ENCODE data around the gene FABP2.
"Not testable (repeated sequence)": the region's sequence is repeated elsewhere in the genome, so short reads cannot be mapped to it uniquely, and the experiment has no call there.

FABP2 gene

GRCh38 chr4:119362413-119362812 is 40.5 kb upstream of the FABP2 start:
- not testable (repeated sequence) for H3K4me1 ChIP-seq (ENCODE audit: insufficient read depth, low read length, poor library complexity, severe bottlenecking); H3K9ac ChIP-seq (ENCODE audit: low read depth, low read length, poor library complexity, severe bottlenecking); H3K4me2 ChIP-seq (ENCODE audit: low read depth, low read length, poor library complexity, severe bottlenecking); H3F3A ChIP-seq (ENCODE audit: low read depth); H3K36me3 ChIP-seq (ENCODE audit: insufficient read depth, low read length); H3K27me3 ChIP-seq (ENCODE audit: insufficient read depth, low read length, poor library complexity, severe bottlenecking); H3K9me2 ChIP-seq (replicated peaks; ENCODE audit: low read depth, low read length); H3K79me2 ChIP-seq (ENCODE audit: insufficient read depth, low read length); H3K9me3 ChIP-seq (ENCODE audit: insufficient read depth, low read depth, low read length); H4K20me1 ChIP-seq (ENCODE audit: insufficient read depth, low read length, poor library complexity, severe bottlenecking); H3K4me3 ChIP-seq (ENCODE audit: low read length, poor library complexity, severe bottlenecking); H2AFZ ChIP-seq (ENCODE audit: low read length)

- H3K9me2 ChIP-seq (replicated peaks; ENCODE audit: low read depth, low read length); H3F3A ChIP-seq (ENCODE audit: low read depth); H3K4me2 ChIP-seq (ENCODE audit: low read depth, low read length, poor library complexity, severe bottlenecking); H3K4me3 ChIP-seq (ENCODE audit: low read length, poor library complexity, severe bottlenecking); H3K27me3 ChIP-seq (ENCODE audit: insufficient read depth, low read length, poor library complexity, severe bottlenecking); H3K9me3 ChIP-seq (ENCODE audit: insufficient read depth, low read depth, low read length); H3K4me1 ChIP-seq (ENCODE audit: insufficient read depth, low read length, poor library complexity, severe bottlenecking); H4K20me1 ChIP-seq (ENCODE audit: insufficient read depth, low read length, poor library complexity, severe bottlenecking); H3K9ac ChIP-seq (ENCODE audit: low read depth, low read length, poor library complexity, severe bottlenecking); H2AFZ ChIP-seq (ENCODE audit: low read length); H3K79me2 ChIP-seq (ENCODE audit: insufficient read depth, low read length); H3K36me3 ChIP-seq (ENCODE audit: insufficient read depth, low read length): not testable (repeated sequence)
These were observed 37.9 kb upstream of the FABP2 start for GRCh38 chr4:119359873-119360272.

GRCh38 chr4:119356796-119357195 is 34.9 kb upstream of the FABP2 start:
- H3K27me3 ChIP-seq (ENCODE audit: insufficient read depth, low read length, poor library complexity, severe bottlenecking); H3K36me3 ChIP-seq (ENCODE audit: insufficient read depth, low read length); H3K9me3 ChIP-seq (ENCODE audit: insufficient read depth, low read depth, low read length); H3K9me2 ChIP-seq (replicated peaks; ENCODE audit: low read depth, low read length); H4K20me1 ChIP-seq (ENCODE audit: insufficient read depth, low read length, poor library complexity, severe bottlenecking); H3K4me3 ChIP-seq (ENCODE audit: low read length, poor library complexity, severe bottlenecking); H3F3A ChIP-seq (ENCODE audit: low read depth); H3K79me2 ChIP-seq (ENCODE audit: insufficient read depth, low read length); H3K4me1 ChIP-seq (ENCODE audit: insufficient read depth, low read length, poor library complexity, severe bottlenecking); H2AFZ ChIP-seq (ENCODE audit: low read length); H3K9ac ChIP-seq (ENCODE audit: low read depth, low read length, poor library complexity, severe bottlenecking); H3K4me2 ChIP-seq (ENCODE audit: low read depth, low read length, poor library complexity, severe bottlenecking): not testable (repeated sequence)

- H3K36me3 ChIP-seq (ENCODE audit: insufficient read depth, low read length); H4K20me1 ChIP-seq (ENCODE audit: insufficient read depth, low read length, poor library complexity, severe bottlenecking); H3F3A ChIP-seq (ENCODE audit: low read depth); H3K9me3 ChIP-seq (ENCODE audit: insufficient read depth, low read depth, low read length); H3K27me3 ChIP-seq (ENCODE audit: insufficient read depth, low read length, poor library complexity, severe bottlenecking); H2AFZ ChIP-seq (ENCODE audit: low read length); H3K4me2 ChIP-seq (ENCODE audit: low read depth, low read length, poor library complexity, severe bottlenecking); H3K79me2 ChIP-seq (ENCODE audit: insufficient read depth, low read length); H3K4me3 ChIP-seq (ENCODE audit: low read length, poor library complexity, severe bottlenecking); H3K9ac ChIP-seq (ENCODE audit: low read depth, low read length, poor library complexity, severe bottlenecking); H3K4me1 ChIP-seq (ENCODE audit: insufficient read depth, low read length, poor library complexity, severe bottlenecking); H3K9me2 ChIP-seq (replicated peaks; ENCODE audit: low read depth, low read length): not testable (repeated sequence)
These were observed 34.1 kb upstream of the FABP2 start for GRCh38 chr4:119356041-119356440.

GRCh38 chr4:119353364-119353763 is 31.4 kb upstream of the FABP2 start:
- H3K9me3 ChIP-seq (ENCODE audit: insufficient read depth, low read depth, low read length); H4K20me1 ChIP-seq (ENCODE audit: insufficient read depth, low read length, poor library complexity, severe bottlenecking); H3K4me1 ChIP-seq (ENCODE audit: insufficient read depth, low read length, poor library complexity, severe bottlenecking); H2AFZ ChIP-seq (ENCODE audit: low read length); H3F3A ChIP-seq (ENCODE audit: low read depth); H3K27me3 ChIP-seq (ENCODE audit: insufficient read depth, low read length, poor library complexity, severe bottlenecking); H3K4me3 ChIP-seq (ENCODE audit: low read length, poor library complexity, severe bottlenecking); H3K4me2 ChIP-seq (ENCODE audit: low read depth, low read length, poor library complexity, severe bottlenecking); H3K9me2 ChIP-seq (replicated peaks; ENCODE audit: low read depth, low read length); H3K9ac ChIP-seq (ENCODE audit: low read depth, low read length, poor library complexity, severe bottlenecking); H3K79me2 ChIP-seq (ENCODE audit: insufficient read depth, low read length); H3K36me3 ChIP-seq (ENCODE audit: insufficient read depth, low read length): not testable (repeated sequence)

- H2AFZ ChIP-seq (ENCODE audit: low read length); H3K9me2 ChIP-seq (replicated peaks; ENCODE audit: low read depth, low read length); H3K27me3 ChIP-seq (ENCODE audit: insufficient read depth, low read length, poor library complexity, severe bottlenecking); H3K4me3 ChIP-seq (ENCODE audit: low read length, poor library complexity, severe bottlenecking); H3K36me3 ChIP-seq (ENCODE audit: insufficient read depth, low read length); H3K9ac ChIP-seq (ENCODE audit: low read depth, low read length, poor library complexity, severe bottlenecking); H4K20me1 ChIP-seq (ENCODE audit: insufficient read depth, low read length, poor library complexity, severe bottlenecking); H3K4me1 ChIP-seq (ENCODE audit: insufficient read depth, low read length, poor library complexity, severe bottlenecking); H3K79me2 ChIP-seq (ENCODE audit: insufficient read depth, low read length); H3K9me3 ChIP-seq (ENCODE audit: insufficient read depth, low read depth, low read length); H3K4me2 ChIP-seq (ENCODE audit: low read depth, low read length, poor library complexity, severe bottlenecking); H3F3A ChIP-seq (ENCODE audit: low read depth): not testable (repeated sequence)
These were observed 26.2 kb upstream of the FABP2 start for GRCh38 chr4:119348169-119348568.

GRCh38 chr4:119343293-119343692 is 21.4 kb upstream of the FABP2 start:
- not testable (repeated sequence) for H3K36me3 ChIP-seq (ENCODE audit: insufficient read depth, low read length); H2AFZ ChIP-seq (ENCODE audit: low read length); H3K79me2 ChIP-seq (ENCODE audit: insufficient read depth, low read length); H3F3A ChIP-seq (ENCODE audit: low read depth); H3K4me3 ChIP-seq (ENCODE audit: low read length, poor library complexity, severe bottlenecking); H4K20me1 ChIP-seq (ENCODE audit: insufficient read depth, low read length, poor library complexity, severe bottlenecking); H3K27me3 ChIP-seq (ENCODE audit: insufficient read depth, low read length, poor library complexity, severe bottlenecking); H3K4me2 ChIP-seq (ENCODE audit: low read depth, low read length, poor library complexity, severe bottlenecking); H3K4me1 ChIP-seq (ENCODE audit: insufficient read depth, low read length, poor library complexity, severe bottlenecking); H3K9me3 ChIP-seq (ENCODE audit: insufficient read depth, low read depth, low read length); H3K9me2 ChIP-seq (replicated peaks; ENCODE audit: low read depth, low read length); H3K9ac ChIP-seq (ENCODE audit: low read depth, low read length, poor library complexity, severe bottlenecking)

GRCh38 chr4:119339895-119340294 is 18.0 kb upstream of the FABP2 start:
- H3K79me2 ChIP-seq (ENCODE audit: insufficient read depth, low read length); H3K9ac ChIP-seq (ENCODE audit: low read depth, low read length, poor library complexity, severe bottlenecking); H4K20me1 ChIP-seq (ENCODE audit: insufficient read depth, low read length, poor library complexity, severe bottlenecking); H3K36me3 ChIP-seq (ENCODE audit: insufficient read depth, low read length); H3K9me3 ChIP-seq (ENCODE audit: insufficient read depth, low read depth, low read length); H3K4me2 ChIP-seq (ENCODE audit: low read depth, low read length, poor library complexity, severe bottlenecking); H2AFZ ChIP-seq (ENCODE audit: low read length); H3K4me3 ChIP-seq (ENCODE audit: low read length, poor library complexity, severe bottlenecking); H3K9me2 ChIP-seq (replicated peaks; ENCODE audit: low read depth, low read length); H3K4me1 ChIP-seq (ENCODE audit: insufficient read depth, low read length, poor library complexity, severe bottlenecking); H3K27me3 ChIP-seq (ENCODE audit: insufficient read depth, low read length, poor library complexity, severe bottlenecking); H3F3A ChIP-seq (ENCODE audit: low read depth): not testable (repeated sequence)
